Stimulated activated CD4-positive, alpha-beta T cell treated with anti-CD3 and anti-CD28 coated beads, Interleukin-1b, Interleukin-23, amount 100 ng/mL, for 24 hours (primary cell): ENCODE measurements around the gene SEC11A.
A peak's percentile ranks its signal among the peaks of the same experiment; 100 is the strongest.
"Not testable (repeated sequence)": the region's sequence is repeated elsewhere in the genome, so short reads cannot be mapped to it uniquely, and the experiment has no call there.

Experiments used
- DNase-seq, 4 experiments: peaks; one replicate each; pipeline ENCODE4 v3.0.0-alpha.2; 2020; ENCODE audit warnings: low read depth in 4 of 4, low spot score in 1 of 4

SEC11A gene

DNA sequence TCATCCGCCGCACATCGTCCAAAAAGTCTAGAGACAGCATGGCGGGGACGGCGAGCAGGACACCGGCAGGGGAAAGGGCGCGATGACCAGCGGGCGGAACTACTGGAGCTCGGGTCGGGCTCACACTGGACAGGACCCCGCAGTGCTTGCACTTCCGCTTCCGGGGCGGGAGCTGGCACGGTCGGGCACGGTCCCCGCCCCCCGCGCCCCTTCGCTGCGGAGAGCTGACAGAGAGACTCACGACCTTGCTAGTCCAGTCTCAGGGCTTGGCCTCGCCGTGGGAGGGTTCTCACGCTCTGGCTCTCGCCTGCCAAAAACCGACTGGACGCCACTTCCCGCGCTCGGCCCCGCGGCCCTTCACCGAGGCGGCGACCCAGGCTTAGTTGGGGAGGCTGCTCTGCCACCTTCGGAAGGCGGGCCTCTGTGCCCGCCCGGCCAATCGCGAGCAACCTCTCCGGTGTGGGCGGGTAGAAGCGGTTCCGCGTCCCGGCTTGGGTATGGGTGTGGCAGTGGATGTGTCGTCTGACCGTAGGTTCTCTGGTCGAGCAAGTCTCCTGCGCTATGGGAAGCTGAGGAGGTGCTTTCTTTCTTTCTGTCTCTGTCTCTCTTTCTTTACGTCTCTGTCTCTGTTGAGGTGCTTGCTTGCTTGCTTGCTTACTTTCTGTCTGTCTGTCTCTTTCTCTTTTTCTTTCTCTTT, at the start of gene SEC11A:
Gene SEC11A (minus strand): TSS at position 104 of the 697 bp plus-strand sequence. CDS start 64 bp downstream, at position 40.
- peak; percentile 74 to 89 (median 88) for DNase-seq

DNA sequence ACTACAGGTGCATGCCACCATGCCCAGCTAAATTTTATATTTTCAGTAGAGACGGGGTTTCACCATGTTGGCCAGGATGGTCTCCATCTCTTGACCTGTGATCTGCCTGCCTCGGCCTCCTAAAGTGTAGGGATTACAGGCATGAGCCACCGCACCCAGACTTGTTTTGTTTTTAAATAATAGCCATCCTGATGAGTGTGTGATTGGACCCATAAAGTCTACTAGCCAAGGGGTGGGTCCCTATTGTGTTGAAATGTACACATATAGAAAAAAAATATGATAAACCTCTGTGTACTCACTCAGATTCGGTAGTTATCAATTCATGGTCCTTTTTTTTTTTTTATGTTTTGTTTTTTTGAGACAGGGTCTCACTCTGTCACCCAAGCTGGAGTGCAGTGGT, 49.7 kb upstream of the SEC11A start:
- DNase-seq = no peak

DNA sequence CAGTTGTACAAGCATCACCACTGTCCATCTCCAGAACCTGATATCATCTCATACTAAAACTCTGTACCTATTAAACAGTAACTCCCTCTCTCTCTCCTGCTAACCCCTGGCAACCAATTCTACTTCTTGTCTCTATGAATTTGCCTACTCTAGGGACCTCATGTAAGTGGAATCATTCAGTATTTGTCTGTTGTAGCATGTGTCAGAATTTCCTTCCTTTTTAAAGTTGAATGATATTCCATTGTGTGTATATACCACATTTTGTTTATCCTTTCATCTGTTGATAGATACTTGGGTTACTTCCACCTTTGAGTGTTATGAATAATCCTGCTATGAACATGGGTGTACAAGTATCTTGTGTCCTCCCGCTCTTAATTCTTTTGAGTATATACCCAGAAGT, 49.0 kb upstream of the SEC11A start:
- no peak for DNase-seq

DNA sequence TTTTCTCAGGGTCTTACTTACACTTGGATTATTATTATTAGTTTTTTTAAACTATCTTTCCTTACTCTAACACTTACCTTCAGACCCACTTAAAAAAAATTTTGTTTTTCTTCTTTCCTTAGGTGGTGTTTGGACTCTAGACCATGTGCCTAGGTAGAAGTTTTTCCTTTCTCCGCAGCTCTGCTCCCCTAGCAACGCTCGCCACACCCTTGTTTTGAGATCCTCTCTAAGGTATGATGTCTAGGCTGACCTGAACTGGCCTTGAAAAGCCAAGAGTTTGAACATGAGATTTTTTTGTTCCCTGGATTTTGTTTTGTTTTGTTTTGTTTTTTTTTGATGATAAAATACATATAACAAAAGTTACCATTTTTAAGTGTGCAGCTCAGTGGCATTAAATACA, 48.6 kb upstream of the SEC11A start:
- DNase-seq = no peak

DNA sequence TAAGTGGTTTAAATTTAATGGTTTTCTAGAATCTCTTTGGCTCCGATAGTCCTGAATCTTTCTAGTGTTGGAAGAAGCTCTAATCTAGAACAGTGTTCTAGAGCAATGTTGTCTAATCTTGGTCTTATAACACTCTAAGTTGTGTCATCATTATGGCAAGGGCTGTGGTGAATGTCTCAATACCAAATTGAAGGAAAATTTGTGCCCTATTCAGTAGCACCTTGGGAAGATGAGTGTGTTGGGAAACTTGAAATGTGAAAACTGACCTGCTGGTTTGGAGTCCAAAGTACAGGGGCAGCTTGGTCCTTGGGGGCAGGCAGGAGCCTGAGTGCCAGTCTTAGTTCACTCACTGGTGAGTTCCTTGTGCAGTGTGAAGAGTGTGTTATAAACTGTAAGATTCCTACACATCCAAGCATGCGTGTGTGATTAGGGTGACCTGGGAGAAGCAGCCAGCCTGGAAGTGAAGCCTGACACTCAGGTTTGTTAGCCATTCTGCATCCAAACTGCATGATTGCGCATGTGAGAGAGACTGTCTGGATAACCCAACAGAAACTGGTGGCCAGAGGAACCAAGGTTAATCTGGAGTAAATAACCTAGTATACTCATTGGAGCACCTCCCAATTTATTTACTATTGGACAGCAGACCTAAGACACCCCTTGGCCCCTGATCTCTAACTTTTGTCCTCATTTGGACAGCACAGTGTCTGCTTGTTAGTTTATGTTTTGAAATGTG, 47.1 kb upstream of the SEC11A start:
- no peak for DNase-seq

DNA sequence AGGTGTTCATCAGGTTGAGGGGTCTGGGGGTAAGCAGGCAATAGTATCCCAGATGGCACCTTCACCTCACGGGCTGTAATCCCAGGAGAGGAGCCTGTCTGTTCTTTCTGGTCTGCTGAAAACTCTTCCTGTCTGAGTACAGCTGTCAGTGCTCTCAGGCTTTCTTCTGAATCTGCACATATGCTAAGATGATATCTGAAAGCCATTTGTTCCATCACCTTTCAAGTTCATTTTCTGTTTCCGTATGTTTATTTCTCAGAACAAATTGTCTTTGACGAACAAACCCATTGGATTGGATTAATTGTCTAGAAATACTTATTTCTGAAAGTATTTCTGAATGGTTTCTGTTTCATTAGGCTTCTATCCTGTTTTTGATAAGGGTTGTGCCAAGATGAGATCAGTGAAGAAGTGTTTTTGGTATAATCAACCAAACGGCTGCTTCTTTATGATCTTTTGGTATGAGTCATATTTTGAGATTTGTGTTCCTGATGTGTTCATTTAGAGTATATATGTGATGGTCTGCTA, 45.7 kb upstream of the SEC11A start:
- no peak for DNase-seq

DNA sequence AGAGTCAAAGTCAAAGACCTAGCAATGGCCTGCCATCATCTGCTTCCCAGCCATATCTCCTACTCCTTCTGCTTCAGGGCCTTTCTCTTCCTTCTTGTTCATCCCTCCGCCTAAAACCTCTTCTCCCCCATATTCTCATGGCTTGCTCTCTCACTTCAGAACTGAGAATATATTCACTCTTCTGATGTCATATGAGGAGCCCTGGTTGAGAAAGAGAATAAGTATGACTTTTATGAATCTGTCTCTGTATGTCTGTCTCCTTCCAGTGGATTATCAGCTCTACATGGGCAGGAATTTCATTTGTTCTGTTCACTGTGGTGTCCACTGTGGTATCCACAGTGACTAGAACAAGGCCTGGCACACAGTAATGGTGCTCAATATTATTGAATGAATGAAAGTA, 44.3 kb upstream of the SEC11A start:
- no peak for DNase-seq

DNA sequence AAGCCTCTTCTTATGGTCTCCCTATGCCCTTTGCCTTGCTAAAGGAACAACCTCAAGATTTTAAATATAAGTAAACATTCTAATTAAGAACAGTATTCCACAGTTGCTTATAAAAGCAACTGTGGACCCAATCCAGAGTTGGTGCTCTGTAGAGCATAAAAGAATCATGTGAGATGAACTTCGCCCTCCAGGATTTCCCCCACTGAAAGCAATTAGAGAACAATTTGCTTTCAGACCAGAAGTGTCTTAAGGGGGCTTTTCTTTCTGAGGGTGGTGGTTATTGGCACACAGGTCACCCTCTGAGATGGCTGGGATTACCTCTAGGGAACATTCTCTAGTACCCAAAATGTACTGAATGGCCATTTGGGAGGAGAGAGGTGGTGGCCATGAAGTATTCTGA, 43.1 kb upstream of the SEC11A start:
- DNase-seq = no peak

DNA sequence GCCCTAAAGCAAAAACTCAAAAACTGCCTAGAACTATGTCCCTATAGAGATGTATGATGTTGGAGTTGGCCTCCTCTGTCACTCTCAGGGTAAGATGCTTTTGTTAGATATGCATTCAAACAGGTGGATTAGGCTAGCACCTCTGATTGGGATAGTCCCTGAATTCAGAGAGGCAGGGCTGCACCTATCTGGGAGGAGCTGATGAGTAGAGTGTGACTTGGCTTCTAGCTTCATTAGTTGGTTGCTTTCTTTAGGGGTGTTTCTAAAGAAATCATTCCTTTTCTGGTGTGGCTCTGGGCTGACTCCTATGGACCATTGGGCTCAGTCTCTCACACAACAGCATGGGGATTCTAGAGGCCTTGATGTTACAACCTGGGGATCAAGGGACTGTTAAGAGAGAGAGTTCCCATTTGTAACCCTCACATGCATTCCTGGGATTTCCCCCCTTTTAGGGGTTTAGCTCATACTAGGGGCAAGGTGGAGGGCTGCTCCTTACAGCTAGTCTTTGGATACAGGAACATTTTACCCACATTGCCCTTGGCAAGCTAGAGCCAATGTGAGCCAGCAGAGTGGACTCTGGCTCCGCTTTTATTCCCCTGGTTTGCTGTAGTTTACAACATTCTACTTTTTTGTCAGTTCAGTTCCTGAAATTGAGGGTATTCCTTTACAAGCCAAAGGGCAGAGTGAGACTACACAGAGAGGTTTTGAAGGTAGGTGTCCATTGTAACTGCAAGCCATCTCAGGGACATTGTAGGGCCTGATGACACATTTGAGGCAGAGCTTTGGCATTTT, 40.0 kb upstream of the SEC11A start:
- DNase-seq = no peak

DNA sequence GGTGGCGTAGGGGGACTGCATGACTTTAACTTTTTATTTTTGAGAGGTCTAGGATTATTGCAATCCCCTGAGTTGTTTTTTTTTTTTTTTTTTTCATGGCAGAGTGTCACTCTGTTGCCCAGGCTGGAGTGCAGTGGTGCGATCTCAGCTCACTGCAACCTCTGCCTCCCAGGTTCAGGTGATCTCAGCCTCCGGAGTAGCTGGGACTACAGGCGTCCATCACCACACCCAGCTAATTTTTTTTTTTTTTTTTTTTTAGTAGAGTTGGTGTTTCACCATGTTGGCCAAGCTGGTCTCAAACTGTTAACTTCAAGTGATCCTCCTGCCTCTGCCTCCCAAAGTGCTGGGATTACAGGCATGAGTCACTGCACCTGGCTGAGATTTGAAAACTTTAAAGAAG, 39.0 kb upstream of the SEC11A start:
- not testable (repeated sequence) for DNase-seq

DNA sequence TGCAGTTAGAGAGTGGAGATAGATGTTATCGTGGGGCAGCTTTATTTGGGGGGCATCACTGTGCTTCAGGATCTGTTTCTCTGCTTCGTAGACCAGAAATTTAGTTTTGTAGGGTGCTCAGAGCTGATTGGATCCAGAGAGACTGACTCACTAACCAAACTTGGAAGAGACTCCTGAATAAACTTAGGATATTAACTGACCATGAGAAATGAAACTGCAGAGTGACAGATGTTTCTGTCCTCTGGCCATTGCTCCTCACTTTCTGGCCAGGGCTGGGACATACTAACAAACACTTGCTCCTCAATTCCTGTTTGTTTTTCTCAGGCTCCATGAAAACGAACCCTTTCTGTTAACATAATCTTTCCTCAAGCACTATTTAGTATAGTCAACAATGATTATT, 36.8 kb upstream of the SEC11A start:
- no peak for DNase-seq

DNA sequence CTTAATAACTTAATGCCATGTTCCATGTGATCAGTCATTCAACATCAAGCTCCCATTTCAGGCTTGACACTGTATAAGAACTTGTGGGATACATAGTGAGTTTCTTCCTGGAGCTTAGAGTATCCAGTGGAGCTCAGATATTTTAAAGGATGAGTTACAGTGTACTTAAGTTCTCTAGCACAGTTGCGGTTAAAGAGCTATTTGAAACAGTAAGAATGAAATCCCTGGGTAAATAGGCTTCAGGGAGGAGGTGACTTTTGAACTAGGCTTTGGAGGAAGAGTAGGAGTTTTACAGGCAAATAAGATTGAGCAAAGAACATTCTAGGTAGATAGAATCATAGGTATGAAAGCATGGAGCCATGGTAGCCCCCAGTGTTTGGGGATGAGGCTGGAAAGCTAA, 36.3 kb upstream of the SEC11A start:
- no peak for DNase-seq

DNA sequence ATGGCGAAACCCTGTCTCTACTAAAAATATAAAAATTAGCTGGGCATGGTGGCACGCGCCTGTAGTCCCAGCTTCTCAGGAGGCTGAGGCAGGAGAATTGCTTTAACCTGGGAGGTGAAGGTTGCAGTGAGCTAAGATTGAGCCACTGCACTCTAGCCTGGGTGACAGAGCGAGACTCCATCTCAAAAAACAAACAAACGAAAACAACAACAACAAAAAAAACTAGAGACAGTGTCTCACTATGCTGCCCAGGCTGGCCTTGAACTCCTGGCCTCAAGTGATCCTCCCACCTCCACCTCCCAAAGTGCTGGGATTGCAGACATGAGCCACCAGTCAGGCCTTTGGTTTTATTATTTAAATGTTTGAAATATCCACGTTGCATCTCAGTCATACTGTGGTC, 35.8 kb upstream of the SEC11A start:
- DNase-seq = not testable (repeated sequence)

DNA sequence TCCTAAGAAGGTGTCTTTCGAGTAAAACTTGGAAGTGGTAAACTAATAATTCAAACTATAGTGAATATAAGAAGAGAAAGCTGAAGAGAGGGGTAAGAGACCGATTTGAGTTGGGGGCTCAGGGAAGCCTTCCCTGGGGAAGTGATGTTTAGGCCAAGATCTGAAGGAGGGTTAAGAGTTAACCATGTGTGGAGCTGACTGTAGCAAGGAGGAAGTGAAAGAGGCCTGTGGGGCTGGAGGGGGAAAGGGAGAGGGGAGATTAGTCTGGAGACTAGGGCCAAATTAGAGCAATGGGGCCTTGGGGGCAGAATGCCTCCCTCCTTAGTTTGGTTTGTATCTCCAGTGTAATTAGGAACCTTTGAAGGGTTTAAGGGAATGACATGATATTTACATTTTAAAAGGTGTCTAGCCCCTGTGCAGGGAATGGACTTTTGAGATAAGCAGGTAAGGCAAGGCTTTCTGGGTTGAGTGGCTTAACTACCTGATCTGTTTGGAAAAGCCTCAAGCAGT, 34.7 kb upstream of the SEC11A start:
- no peak for DNase-seq

DNA sequence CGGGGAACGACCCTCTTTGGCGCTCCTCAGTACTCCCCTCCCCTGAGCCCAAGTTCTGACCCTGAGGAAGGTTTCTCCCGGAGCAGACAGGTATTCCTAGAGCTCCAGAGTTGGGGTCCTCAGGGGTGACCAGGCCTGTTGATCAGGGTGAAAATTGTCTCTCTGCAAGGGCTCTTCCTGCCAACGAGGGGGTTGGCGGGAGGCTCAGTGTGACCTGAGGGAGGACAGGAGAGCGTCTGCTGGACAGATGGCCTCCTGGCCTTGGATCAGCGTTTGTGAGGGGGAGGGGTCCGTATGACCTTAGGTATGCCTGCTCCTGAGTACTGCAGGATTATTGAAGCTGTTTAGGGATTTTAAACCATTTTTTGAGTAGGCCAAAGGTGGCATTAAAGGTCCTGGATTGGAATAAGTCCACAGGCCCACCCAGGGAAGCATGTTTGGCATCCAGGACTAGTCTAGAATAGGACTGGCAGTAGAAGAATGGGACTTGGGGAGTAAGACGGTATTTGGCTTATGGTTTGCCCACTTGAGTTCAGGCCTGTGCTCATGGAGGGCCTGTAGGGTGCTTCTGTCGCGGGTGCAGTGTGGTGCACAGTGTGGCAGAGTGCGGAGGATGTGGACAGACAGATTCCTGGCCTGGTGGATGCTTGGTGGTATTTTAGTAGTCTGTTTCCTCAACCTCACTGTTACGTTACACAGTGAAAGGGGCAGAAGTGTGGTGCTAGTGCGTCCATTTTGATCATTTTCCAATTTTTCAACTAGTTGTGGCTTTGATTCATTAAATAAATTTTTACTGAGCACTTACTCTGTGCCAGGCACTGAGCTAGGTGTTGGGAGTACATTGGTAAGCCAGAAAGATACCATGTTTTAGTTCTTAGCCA, 33.4 kb upstream of the SEC11A start:
- DNase-seq = peak in 1 of 4 experiments; percentile 12

DNA sequence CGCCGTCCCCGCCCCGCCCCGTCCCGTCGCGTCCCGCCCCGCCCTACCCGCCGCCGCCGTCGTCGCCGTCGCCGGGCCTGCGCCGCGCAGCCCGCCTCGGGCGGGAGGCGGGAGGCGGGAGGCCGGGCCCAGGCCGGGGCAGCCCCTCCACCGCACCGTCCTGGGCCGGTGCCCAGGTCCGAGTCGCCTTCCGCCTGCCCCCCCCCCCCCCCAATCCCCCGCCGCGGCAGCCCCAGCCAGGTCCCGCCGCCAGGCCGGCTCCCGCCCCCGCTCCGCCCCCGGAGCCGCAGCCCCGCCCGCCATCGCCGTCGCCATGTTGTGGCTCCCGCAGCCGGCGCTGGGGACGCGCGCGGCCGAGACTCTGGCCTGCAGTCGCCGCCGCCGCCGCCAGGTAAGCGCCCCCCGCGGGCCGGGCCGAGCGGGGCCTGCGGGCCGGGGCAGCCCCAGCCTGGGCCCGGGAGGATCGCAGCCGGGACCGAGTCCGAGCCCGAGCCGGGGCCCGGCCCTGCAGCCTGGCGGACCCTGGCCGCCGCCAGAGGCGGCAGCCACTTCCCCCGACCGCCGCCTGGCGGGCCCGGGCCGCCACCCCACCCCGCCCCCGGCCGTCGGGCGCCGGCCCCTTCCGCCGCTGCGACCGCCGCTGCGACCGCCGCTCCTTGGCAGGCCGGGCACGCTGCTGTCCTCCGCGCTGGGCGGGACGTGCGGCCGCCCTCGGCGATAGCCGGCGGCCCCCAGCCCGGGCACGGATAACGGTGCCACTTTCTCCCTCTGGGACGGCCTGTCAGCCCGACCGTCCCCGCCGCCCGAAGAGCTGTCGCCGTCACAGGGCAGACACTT, 32.6 kb upstream of the SEC11A start, which contains the start of gene ZNF592:
Gene ZNF592 (plus strand): TSS at position 319 of the 837 bp plus-strand sequence. CDS start 34,084 bp downstream, outside the sequence.
- peak; percentile 25 to 69 (median 60) for DNase-seq

DNA sequence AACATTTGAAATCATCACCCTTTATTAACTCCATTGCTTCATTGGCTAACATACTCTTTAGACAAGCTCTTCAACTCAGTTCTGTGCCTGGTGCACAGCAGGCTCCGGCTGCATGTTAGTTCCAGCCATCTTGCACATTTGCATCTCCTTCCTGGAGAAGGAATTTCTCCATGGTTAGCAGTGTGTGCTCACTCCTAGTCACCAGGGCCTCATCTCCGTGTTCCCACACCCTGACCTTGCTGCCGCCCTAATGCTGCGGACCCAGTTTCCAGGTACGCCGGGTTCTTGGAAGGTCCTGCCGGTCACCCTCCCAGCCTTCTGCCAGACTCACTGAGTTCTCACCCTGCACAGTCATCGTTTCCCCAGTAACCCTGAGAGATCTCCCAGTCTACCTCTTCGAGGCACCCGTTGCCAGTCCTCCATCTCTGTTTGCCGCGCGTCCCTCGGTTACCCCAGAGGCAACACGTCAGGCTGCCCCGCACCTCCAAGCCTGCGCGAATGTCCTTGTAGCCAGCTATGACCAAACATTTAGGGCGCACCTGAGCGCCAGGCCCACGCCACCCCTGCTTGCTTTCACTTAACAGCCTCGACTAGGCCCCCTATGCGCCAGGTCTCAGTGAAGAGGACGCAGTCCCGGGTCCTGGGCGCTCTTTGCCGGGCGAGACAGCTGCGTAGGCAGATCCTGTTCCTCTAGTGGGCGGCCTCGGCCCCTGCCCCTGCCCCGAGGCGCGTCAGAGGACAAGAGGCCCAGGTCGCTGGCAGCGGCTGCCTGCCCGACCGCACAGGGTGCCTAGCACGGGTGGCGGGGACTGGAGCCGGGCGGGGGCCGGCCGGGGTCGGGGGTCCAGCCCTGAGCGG, 31.7 kb upstream of the SEC11A start:
- DNase-seq = peak in 3 of 4 experiments; percentile 40 to 52 (median 44)

DNA sequence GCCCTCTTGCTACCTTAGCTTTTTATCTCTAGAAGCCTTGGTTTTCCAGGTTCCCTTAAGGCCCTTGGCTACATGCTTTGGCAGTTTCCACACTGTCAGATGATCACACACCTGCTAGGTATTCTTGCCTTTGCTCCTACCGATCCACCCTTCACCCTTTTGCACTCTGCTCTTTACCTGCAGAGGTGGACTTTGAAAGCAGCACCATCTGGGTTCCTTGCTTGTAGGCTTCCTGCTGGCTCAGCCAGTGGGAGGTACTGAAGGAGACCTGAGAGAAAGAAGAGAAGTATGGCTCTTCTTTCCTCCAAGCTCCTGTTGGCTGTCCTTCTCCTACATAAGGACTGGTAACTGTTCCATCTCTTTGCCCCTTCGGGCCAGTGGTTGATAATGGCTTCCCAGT, 25.2 kb upstream of the SEC11A start:
- no peak for DNase-seq
